ENCODE measurements around the gene COL4A4.

Gene COL4A4

GRCh38 chr2:227198866-227199265 lies 34.9 kb upstream of the COL4A4 start:
- TF ChIP-seq, protein P1, sequence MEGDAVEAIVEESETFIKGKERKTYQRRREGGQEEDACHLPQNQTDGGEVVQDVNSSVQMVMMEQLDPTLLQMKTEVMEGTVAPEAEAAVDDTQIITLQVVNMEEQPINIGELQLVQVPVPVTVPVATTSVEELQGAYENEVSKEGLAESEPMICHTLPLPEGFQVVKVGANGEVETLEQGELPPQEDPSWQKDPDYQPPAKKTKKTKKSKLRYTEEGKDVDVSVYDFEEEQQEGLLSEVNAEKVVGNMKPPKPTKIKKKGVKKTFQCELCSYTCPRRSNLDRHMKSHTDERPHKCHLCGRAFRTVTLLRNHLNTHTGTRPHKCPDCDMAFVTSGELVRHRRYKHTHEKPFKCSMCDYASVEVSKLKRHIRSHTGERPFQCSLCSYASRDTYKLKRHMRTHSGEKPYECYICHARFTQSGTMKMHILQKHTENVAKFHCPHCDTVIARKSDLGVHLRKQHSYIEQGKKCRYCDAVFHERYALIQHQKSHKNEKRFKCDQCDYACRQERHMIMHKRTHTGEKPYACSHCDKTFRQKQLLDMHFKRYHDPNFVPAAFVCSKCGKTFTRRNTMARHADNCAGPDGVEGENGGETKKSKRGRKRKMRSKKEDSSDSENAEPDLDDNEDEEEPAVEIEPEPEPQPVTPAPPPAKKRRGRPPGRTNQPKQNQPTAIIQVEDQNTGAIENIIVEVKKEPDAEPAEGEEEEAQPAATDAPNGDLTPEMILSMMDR (IDR thresholded peaks at IDR 0.05; ENCODE audit: borderline replicate concordance, control extremely low read depth, extremely low read depth, insufficient read depth, missing control alignments), result no peak
- in situ Hi-C loops (cut with MboI; ENCODE audit: low sequenced_read_pairs, unreplicated experiment), result no loop called here
- DNase-seq (ENCODE audit: low spot score), result no peak

DNA sequence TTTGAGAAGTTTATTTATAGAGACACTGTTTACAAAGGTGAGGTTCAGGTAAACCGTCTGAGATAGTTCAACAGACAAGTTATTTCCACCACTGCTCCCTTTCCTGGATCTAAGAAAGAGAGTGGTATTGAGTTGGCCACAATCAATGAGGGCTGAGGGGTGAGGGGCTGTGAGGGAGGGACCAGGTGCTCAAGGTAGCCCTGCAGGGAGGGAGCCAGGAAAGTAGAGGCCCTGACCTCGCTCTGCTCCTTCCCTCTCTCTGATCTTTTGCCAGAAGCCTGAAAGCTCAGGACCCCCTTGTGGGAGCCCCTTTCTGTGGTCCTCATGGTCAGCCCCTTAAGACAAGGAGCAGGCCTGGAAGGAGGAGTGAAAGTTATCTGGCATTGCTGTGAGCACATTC lies 30.2 kb upstream of the COL4A4 start:
- TF ChIP-seq, protein P1 (IDR thresholded peaks at IDR 0.05; ENCODE audit: borderline replicate concordance, control extremely low read depth, extremely low read depth, insufficient read depth, missing control alignments), result no peak
- in situ Hi-C loops (cut with MboI; ENCODE audit: low sequenced_read_pairs, unreplicated experiment), result no loop called here

GRCh38 chr2:227192491-227192890 lies 28.5 kb upstream of the COL4A4 start:
- no peak for DNase-seq (ENCODE audit: low spot score)
- TF ChIP-seq, protein P1 (IDR thresholded peaks at IDR 0.05; ENCODE audit: borderline replicate concordance, control extremely low read depth, extremely low read depth, insufficient read depth, missing control alignments), result no peak
- in situ Hi-C loops (cut with MboI; ENCODE audit: low sequenced_read_pairs, unreplicated experiment), result no loop called here

More for the DNA sequence above, 30.2 kb upstream of the COL4A4 start:
- DNase-seq (ENCODE audit: low spot score), result no peak

DNA sequence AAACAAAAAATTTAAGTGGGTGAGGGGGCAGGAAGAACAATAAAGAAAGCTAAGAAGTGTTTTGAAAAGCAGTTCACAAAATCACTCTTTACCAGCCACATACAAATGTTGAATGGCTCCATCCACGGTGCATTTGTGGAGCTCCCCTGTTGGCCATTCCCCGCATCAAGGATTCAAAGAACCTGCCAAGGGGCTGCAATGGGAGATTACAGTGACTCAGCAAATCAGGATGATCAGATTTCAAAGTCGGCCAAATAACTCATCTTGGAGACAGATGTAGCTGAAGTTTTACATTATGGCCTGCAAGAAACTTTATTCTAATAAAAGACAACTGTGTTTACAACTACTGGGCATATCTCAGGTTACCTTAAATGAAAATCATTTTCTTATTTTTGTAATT lies 27.4 kb upstream of the COL4A4 start:
- TF ChIP-seq, protein P1 (IDR thresholded peaks at IDR 0.05; ENCODE audit: borderline replicate concordance, control extremely low read depth, extremely low read depth, insufficient read depth, missing control alignments), result no peak
- DNase-seq (ENCODE audit: low spot score), result no peak
- in situ Hi-C loops (cut with MboI; ENCODE audit: low sequenced_read_pairs, unreplicated experiment), result no loop called here

DNA sequence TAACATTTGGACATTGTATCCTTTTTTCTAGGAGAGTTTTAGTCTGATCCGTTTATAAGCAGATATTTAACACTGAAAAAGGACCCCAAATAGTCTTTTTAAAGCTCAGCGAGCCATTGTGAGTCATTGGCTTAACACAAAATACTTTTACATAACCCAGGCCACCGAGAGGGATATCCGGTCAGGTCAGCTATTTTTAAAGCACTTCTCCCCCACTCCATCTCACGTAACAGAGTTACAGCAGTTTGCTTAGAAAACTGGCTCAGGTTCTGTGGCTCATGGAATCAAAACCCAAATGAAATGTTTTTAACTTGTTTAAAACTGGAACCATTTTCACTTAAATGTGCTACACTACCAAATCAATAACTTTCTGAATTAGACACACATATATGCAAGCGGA lies 24.3 kb upstream of the COL4A4 start:
- in situ Hi-C loops (cut with MboI; ENCODE audit: low sequenced_read_pairs, unreplicated experiment), result no loop called here
- DNase-seq (ENCODE audit: low spot score), result no peak
- TF ChIP-seq, protein P1 (IDR thresholded peaks at IDR 0.05; ENCODE audit: borderline replicate concordance, control extremely low read depth, extremely low read depth, insufficient read depth, missing control alignments), result no peak

DNA sequence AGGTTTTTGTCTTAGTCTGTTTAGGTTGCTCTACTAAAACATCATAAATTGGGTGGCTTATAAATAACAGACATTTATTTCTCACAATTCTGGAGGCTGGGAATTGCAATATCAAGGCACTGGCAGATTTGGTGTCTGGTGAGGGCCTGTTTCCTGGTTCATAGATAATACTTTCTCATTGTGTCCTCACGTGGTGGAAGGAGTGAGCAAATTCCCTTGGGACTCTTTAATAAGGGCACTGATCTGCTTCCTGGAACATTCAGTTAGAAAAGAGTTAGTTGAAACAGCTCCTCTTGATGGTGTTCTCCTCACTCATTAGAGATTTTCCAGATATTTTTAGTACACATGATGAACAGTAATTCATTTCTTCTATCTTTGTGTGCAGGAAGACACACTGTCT lies 22.7 kb upstream of the COL4A4 start:
- TF ChIP-seq, protein P1 (IDR thresholded peaks at IDR 0.05; ENCODE audit: borderline replicate concordance, control extremely low read depth, extremely low read depth, insufficient read depth, missing control alignments), result no peak
- in situ Hi-C loops (cut with MboI; ENCODE audit: low sequenced_read_pairs, unreplicated experiment), result no loop called here
- no peak for DNase-seq (ENCODE audit: low spot score)
